GM18868 (cell line): ENCODE data around the gene HS3ST4.

Experiments
- ATAC-seq: cut with Tn5 transposase; IDR thresholded peaks from one replicate; pipeline ENCODE4 v1.9.1; 2021; ENCODE audit warnings: mild to moderate bottlenecking, moderate library complexity; ENCODE audit not compliant: unreplicated experiment

HS3ST4 gene

DNA sequence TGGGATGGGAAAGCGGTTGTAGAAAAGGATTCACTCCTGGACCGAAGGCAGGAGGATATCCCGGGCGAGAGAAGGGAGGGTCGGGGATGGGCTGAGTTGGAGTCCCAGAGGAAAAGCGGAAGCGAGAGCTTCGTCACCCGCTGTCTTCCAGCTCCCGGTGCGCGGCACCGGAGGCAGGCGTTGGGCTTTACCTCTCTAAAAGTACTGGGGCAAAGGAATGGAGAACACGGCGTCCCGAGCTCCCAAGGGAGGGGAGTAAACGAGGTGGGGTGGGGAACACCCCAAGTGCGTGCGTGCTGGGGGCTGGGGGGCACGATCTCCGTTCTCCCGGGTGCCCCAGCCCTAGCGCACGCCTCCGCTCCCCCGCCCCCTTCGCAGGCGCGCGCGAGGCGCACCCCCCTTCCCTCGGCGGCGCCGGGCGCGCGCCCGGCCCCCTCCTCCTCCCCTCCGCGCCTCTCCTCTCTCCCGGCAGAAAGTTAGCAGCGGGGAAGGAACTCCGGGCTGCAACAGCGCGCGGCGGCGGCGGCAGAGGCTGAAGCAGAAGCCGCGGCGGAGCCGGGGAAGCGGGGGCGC, at the start of gene HS3ST4:
HS3ST4 (plus strand) TSS at position 441 of the 573 bp plus-strand sequence.
- no peak for ATAC-seq

DNA sequence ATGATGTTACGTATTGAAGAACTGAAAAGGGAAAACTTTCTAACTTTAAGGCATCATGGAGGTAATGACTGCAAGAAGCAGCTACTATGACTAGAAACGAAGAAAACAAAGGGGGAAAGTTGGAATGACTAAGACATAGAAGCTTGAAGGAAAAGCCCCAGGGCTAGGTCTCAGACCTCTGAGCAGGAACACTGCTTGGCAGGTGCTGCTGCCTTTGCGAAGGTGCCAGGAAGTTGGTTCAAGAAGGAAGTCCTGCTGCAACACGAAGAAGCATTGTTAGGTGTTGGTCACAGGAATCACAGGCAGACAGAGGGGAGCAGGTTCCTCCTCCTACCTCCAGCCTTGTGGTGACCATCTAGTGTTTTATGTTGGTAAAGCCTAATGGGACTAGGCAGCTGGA, 48.1 kb upstream of the HS3ST4 start:
- no peak for ATAC-seq

DNA sequence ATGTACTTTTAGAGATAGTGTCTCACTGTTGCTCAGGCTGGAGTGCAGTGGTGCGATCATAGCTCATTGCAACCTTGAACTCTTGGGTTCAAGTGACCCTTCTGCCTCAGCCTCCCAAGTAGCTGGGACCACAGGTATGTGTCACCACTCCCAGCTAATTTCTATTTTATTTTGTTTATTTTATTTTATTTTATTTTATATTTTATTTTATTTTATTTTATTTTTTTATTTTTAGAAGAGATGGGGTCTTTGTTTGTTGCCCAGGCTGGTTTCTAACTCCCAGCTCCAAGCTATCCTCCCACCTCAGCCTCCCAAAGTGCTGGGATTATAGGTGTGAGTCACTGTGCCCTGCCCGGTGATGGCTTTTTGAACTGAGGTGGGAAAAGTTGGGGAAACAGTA, 35.1 kb upstream of the HS3ST4 start:
- ATAC-seq, result no peak

DNA sequence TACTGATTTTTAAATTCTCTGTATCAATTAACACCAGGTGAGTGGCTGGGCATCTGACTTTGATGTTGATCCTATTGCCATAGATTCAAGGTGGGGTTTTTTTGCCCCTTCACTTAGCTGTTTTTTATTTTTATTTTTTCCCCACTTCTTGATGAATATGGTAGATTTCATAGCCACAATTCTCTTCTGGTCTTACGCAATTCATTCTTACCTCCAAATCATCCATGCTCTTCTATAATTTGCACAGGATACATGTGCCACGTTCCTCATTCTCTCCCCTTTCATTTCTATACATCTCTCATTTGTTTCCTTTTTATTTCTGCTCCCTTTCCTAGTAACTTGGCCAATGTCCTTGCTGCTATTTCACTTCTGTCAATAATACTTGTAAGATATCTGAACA, 14.9 kb upstream of the HS3ST4 start:
- no peak for ATAC-seq

DNA sequence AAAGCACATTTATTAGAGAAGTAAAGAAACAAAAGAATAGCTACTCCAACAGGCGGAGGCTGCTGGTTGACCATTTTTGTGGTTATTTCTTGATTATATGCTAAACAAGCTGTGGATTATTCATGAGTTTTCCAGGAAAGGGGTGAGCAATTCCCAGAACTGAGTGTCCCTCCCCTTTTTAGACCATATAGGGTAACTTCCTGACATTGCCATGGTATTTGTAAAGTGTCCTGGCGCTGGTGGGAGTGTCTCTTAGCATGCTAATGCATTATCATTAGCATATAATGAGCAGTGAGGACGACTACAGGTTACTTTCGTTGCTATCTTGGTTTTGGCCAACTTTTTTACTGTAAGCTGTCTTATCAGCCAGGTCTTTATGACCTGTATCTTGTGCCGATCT, 12.2 kb upstream of the HS3ST4 start:
- ATAC-seq, result no peak

DNA sequence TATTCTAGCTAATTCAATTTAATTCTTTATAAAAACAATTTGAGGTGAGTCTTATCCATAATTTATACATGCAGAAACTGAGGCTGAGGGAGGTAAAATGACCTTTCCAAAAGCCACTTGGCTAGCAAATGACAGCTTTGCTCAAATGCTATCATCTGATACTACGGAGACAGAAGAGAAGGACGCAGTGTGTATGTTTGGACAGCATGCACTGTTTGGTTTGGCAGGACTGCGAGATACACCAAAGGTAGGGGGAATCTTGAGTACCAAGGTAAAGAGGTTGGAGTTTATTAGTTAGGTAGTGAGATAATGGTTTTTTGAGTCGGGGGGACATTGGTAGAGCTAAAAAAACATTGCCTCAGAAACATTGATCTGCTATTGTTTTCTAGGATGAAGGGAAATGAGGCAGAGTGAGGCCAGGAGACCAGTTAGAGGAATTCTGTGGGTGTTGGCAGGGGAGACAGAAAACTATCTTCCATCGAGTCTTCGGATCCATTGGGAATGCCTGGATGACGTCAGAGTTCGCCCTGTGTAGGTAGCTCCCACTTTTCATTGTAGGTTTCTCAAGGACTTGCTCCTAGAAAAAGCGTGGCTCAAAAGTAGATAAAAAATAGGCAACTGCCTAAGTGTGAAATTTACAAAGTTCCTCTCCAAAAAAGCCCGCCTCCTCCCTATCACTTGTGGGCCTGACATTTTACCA, 2.5 kb upstream of the HS3ST4 start:
- no peak for ATAC-seq

DNA sequence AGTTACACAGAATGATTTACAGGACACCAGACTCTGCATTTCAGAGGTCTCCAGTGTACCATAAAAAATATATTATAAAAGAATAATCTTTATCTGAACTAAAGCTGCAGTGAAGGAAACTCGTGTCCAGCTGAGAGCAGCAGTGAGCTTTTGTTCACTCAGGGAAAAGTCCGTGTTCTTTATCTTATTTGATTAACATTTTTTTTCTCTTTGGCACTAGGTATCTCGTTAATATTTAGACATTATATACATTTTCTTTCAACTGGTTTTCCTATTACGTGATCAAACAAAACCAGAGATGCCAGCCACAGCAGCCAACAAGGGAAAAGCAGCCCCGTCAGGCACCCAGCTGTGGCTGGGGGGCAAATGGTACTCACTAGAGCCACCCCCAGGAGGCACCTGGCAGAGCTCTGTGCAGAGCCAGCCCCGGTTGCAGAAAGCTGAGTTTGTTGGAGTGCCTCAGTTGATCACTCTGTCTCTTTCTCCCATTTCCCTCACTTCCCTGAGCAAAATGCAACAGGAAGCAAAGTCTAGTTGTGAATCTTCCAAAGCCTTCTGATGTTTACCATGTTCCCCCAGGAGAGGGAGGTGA, 1.1 kb upstream of the HS3ST4 start:
- ATAC-seq, result no peak

DNA sequence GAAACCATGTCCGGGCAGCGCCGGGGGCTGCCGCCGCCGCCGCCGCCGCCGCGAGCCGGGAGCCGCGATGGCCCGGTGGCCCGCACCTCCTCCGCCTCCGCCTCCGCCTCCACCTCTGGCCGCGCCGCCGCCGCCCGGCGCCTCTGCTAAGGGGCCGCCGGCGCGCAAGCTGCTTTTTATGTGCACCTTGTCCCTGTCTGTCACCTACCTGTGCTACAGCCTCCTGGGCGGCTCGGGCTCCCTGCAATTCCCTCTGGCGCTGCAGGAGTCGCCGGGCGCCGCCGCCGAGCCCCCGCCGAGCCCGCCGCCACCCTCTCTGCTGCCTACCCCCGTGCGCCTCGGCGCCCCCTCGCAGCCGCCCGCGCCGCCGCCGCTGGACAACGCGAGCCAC, 587 bp downstream of the HS3ST4 start:
- no peak for ATAC-seq

DNA sequence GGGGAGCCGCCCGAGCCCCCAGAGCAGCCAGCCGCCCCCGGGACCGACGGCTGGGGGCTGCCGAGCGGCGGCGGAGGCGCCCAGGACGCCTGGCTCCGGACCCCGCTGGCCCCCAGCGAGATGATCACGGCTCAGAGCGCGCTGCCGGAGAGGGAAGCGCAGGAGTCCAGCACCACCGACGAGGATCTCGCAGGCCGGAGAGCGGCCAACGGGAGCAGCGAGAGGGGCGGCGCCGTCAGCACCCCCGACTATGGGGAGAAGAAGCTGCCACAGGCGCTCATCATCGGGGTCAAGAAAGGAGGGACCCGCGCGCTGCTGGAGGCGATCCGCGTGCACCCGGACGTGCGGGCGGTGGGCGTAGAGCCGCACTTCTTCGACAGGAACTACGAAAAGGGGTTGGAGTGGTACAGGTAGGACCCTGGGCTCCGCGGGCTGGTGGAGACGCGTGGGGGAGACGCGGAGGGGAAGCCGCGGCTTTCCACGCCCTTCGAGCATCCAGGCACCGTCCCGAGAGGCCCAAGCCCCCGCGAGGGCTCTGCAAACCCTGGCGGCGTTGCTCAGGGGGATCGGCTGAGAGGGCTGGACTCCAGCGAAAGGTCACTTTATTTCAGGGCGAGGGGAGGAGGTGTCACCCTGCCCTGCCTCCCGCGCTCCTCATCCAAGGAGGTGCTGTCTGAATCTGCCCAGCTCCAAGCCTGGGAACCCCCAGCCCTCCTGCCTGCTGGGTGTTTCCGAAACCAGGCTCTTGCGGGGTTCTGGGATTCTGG, 1.2 kb downstream of the HS3ST4 start:
- no peak for ATAC-seq

DNA sequence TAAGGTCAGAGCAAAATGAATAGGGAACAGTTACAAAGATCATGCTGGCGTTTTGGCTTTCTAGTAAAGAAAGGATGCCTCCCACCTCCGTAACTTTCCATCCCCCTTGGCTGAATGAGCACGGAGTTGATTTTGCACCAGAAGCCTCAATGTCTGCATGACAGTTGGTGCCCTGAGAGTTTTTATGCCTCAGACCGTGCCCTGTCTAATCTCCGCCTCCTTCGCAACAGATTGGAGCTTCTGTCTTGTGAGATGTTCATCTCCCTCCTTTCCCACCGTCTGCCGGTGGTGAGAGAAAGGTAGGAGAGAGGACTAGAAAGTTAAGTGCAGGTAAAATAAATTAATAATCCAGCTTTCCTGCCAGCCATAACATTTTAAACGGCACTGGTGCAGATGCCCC, 1.9 kb downstream of the HS3ST4 start:
- ATAC-seq, result no peak

DNA sequence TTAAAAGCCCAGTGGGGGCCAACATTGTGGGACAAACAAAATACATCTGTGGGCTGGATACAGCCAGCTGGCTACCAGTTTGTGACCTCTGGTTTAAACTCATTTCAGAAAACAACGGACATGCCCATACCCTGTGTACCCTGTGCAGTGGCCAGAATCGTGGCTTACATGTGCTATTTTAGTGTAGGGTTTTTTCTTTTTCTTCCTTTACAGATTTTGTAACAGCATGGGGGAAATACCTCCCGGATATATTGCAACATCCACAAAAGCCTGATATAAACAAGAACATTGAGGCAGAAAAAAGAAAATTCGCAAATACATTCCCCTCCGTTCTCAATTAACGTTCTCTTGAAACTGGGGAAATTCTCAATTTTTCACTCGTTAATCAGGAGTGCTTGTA, 7.3 kb downstream of the HS3ST4 start:
- ATAC-seq, result no peak

DNA sequence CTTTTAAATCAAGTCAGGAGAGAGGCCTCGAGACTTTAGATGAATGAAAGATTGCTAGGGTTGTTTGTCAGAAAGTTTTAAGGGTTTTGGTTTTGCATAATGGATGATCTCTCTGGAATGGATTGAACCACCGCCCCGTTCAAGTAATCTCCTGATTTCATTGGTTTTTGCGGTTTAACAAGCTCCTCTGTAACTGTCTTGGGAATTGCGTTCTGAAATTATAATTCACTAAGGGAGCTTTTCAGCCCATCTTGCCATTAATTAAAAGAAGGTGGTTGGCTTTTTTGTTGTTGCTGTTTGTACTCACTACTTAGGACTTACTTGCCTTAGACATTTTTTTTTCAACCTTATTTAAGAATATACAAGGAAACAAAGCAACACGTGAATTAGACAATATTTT, 8.8 kb downstream of the HS3ST4 start:
- ATAC-seq, result no peak

DNA sequence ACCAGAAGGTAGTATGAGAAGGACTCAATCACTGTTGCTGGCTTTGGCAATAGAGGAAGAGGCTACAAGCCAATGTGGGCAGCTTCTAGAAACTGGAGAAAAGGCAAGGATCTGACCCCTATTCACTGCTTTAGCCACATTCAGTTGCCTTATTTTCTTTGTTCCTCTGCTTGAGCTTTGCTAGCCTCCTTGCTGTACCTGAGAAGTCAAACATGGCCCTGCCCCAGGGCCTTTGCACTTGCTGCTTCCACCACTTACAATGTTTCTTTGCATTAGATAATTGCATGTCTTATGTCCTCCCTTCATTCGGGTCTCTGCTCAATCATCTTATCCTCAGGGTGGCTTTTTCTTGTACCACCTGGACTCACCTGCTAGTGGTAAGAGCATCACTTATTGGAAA, 15.8 kb downstream of the HS3ST4 start:
- ATAC-seq, result no peak

DNA sequence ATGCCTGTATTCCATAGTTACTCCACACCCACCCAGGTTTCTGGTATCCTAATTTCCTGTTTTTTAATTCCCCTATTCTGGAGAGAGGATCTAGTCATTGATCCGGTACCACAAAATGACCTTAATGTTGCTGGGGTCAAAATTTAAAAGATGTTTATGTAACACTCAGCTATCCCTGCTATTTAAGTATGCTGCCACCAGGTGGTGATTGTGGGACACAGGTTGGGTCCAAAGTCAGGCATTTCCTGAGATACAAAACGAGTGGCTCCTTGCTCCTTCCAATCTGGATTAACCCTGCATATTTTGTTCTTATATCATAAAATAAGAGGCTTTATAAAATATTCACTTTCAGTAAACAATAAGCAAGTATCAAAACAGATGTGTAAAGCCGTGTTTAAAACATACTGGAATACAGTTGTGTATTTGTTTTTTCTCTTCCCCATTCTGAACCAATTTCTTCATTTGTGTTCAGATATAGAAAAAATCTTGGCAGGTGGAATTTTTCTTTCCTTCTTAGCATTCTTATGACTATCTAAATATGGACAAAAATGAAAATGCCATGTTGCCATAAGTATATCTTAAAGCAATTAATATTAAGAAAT, 16.3 kb downstream of the HS3ST4 start:
- no peak for ATAC-seq

DNA sequence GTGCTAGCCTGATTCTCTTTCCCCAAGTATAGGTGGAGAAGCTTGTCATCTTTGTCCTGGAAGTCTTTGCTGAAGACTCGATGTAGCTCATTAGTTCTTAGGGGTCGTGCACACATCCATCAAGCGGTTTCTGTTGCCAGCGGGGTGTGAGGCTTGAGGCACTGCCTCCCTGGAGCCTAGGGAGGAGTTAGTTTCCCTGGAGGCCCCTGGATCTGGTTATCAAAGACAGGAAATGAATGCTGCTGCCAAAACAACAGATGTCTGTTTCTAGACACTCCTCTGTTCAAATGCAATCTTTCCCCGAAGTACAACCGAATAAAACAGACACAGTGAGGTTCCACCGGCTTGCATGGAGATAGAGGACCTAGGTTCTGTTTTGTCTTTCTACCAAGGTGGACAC, 17.5 kb downstream of the HS3ST4 start:
- no peak for ATAC-seq

DNA sequence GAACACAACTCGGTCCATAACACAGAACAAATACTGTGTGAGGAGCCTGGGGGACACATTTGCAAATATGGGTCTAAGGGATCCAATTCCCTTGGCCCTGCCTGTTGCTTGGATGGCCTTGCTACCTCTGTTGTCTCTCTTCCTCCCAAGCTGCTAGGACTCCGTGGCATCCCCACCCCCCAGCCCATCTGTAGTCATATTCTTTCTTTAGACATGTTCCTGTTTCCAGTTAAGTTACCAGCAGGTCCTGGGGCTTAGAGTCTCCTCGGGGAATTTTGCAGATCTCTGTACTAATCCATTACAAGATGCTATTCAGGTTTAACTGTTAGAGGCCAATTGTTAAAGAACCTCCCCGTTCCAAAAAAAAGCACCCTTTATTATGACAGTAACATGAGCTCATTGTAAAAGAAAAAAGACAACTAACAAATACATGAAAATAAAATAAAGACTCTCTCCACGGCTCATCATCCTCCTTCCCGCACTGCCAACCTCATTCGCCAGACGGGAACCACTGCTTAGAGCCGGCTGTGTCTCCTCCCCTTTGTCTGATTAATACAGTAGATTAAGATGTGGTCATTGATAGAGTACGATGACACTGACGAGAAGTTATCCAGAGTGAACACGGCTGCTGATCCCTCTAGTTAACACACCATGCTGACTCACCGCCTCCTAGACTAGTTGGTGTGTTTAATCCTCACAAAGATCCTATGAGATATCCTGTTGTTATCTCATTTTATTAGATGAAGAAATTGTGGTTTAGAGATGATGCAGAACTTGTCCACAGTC, 22.2 kb downstream of the HS3ST4 start:
- no peak for ATAC-seq

DNA sequence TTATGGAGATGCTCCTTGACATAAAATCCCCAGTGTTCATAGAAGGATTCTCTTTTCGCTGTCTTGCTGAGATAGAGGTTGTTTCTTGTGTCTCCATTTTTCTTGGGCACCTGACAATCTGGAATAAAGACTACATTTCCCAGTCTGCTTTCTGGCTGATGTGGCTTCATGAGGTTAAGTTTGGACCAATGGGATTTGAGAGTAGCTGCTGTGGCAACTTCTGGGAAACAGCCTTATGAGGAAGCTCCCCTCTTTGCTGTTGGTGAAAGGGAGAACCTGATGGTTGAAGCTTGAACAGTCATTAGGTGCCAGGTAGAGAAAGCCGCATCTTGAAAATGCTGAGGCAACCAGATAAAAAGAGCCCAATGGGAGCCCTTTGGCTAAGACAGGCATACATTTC, 24.4 kb downstream of the HS3ST4 start:
- ATAC-seq, result no peak

DNA sequence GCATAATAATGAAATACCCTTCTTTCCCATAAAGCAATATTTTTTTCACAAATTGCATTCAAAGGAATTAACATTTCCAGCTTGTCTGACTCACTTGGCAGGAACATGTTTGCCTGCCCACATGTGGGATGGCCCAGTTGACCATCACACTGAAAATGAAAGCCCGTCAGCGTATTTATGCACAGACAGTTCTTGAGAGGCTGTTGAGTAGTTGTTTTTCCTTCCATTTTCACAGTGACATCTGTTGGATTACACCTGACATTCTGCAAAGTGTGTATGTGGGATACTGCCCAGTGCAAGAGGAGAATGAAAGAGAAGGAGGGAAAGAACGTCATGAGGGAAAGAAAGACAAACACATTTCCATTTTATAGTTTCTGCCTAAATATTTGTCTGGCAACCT, 29.7 kb downstream of the HS3ST4 start:
- ATAC-seq, result no peak

DNA sequence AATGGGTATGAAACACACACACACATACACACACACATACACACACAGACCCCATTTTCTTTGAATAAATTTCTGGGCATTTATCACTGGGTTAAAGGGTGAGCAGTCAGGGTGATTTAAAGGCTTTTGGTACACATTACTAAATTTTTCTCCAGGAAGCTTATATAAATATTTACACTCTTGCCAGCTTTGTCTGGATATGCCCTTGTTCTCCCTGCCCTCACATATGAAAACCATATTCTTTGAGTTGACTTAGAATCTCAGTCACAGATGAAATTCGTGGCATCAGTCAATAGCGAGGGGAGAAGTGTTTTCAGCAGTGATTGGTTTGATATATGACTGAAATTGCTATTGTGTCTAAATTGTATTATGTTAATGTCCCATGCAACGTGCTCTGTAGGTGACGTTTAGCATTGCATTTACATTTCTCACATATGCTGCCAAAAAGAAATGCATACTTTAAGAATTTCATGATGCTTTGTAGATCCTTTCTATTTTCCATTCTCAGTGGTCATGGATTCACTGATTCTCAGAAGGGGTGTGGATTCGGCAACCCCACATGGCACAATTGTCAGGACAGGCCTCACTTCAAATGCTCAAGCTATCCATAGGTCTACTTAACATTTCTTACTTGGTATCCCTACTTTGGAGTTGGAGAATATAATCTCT, 34.8 kb downstream of the HS3ST4 start:
- no peak for ATAC-seq

DNA sequence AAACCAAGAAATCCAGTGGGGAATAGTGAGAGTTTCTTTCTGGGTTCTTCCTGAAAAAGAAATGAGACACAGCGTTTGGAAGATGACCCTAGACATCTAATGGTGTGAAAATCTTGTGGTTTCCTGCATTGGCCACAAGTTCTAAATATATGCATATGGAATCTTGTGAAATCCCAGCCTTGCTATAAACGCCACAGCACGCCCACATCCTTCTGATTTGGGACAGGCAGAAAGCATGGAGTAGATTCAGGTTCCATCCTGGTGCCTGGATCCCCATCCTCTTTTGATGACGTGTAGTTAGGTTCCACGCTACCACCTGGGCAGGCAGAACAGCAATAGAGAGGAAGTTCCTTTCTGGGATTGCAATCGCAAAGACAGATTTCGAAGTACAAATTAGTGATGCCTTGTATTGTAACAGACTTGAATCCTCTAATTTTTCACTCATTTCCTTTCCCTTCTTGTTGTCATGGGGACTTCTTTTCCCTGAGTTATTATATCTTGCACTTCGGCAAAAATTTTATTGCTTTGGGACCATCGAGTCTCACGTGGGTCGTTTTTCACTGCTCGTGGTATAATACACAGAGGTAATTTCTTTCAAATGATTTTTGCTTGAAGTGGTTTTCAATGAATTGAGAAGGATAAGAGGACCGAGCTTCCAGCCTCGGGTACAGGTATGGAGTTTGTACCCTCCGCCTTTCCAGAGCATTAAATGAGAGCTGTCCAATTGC, 37.6 kb downstream of the HS3ST4 start:
- no peak for ATAC-seq
